SK-N-SH (cell line): Measurements from ENCODE around the gene ATF6B. TPM values are rescaled to one million over a fixed set of nuclear protein-coding genes. Genes with fewer than 3 reads are reported as not detected.

Experiments
- CTCF ChIA-PET: fragments of 300-600, 350-600 bp; formaldehyde crosslinking; extraction: SDS; loops from one replicate; lab custom pipeline; 2021; lab: Yijun Ruan, JAX
- POLR2A ChIA-PET: fragments of 350-600 bp; sonication (Branson Sonifier 250); formaldehyde crosslinking; extraction: SDS; loops from one replicate; lab custom pipeline; 2020; ENCODE audit warnings: antibody characterized with exemption, inconsistent platforms; lab: Yijun Ruan, JAX
- DNase-seq: peaks from one replicate; pipeline ENCODE4 v3.0.0; 2012
- H2AFZ ChIP-seq: fragments of 200-600 bp; sonication (generic); 2 replicates; pipeline ENCODE4 v1.8.1; 2016; ENCODE audit warnings: antibody characterized with exemption, mild to moderate bottlenecking, low read depth
- H3F3A ChIP-seq: fragments of 200-600 bp; sonication (generic); replicated peaks from 2 replicates; pipeline ENCODE3; 2016; ENCODE audit warnings: antibody characterized with exemption, mild to moderate bottlenecking; ENCODE audit not compliant: insufficient read depth
- H3K27ac ChIP-seq, 2 experiments: fragments of 200-500 bp in 1 of 2; fragments of 200-600 bp in 1 of 2; sonication (Bioruptor generic) in 1 of 2; sonication (generic), shearing (Covaris generic) in 1 of 2; 2 replicates each; pipeline versions ENCODE4 v1.5.1 to v1.6.1; 2014 to 2016; ENCODE audit warnings: low read depth in 2 of 2, inconsistent platforms in 1 of 2, low read length in 1 of 2, mild to moderate bottlenecking in 1 of 2, mixed read lengths in 1 of 2
- H3K27me3 ChIP-seq: fragments of 200-600 bp; sonication (generic), shearing (Covaris generic); 2 replicates; pipeline ENCODE4 v1.6.1; 2016; ENCODE audit warnings: mixed run types; ENCODE audit not compliant: insufficient read depth
- H3K36me3 ChIP-seq, 2 experiments: fragments of 200-500 bp in 1 of 2; fragments of 200-600 bp in 1 of 2; sonication (Bioruptor generic) in 1 of 2; sonication (generic) in 1 of 2; replicated peaks in 1 of 2; 2 replicates each; pipeline versions ENCODE3 to v1.5.1; 2014 to 2016; ENCODE audit warnings: low read length in 1 of 2, mild to moderate bottlenecking in 1 of 2; ENCODE audit not compliant: insufficient read depth in 2 of 2, control insufficient read depth in 1 of 2
- H3K4me1 ChIP-seq, 2 experiments: fragments of 200-500 bp in 1 of 2; fragments of 200-600 bp in 1 of 2; sonication (Bioruptor generic) in 1 of 2; sonication (generic), shearing (Covaris generic) in 1 of 2; 2 replicates each; pipeline versions ENCODE4 v1.5.1 to v1.6.1; 2014 to 2016; ENCODE audit warnings: low read depth in 1 of 2, low read length in 1 of 2, mixed run types in 1 of 2; ENCODE audit not compliant: insufficient read depth in 2 of 2, control insufficient read depth in 1 of 2
- H3K4me2 ChIP-seq: fragments of 200-600 bp; sonication (generic), shearing (Covaris generic); 2 replicates; pipeline ENCODE4 v1.6.1; 2017; ENCODE audit warnings: mixed run types
- H3K4me3 ChIP-seq, 2 experiments: fragments of 200-500 bp in 1 of 2; fragments of 200-600 bp in 1 of 2; sonication (Bioruptor generic) in 1 of 2; sonication (generic), shearing (Covaris generic) in 1 of 2; 2 replicates each; pipeline versions ENCODE4 v1.5.1 to v1.8.1; 2014 to 2016; ENCODE audit warnings: low read depth in 2 of 2, inconsistent platforms in 1 of 2, low read length in 1 of 2, mild to moderate bottlenecking in 1 of 2, mixed read lengths in 1 of 2, moderate library complexity in 1 of 2
- H3K79me2 ChIP-seq: fragments of 200-600 bp; sonication (generic); 2 replicates; pipeline ENCODE4 v1.8.1; 2017; ENCODE audit warnings: mild to moderate bottlenecking; ENCODE audit not compliant: insufficient read depth
- H3K9ac ChIP-seq: fragments of 200-600 bp; sonication (generic); 2 replicates; pipeline ENCODE4 v1.6.1; 2017; ENCODE audit warnings: mixed run types
- H3K9me2 ChIP-seq: fragments of 200-600 bp; sonication (generic); 2 replicates; pipeline ENCODE4 v1.6.1; 2017; ENCODE audit warnings: mixed run types
- H3K9me3 ChIP-seq: fragments of 200-600 bp; sonication (generic); 2 replicates; pipeline ENCODE4 v1.6.1; 2017; ENCODE audit warnings: mixed run types, mild to moderate bottlenecking, moderate library complexity
- H4K20me1 ChIP-seq: fragments of 200-600 bp; sonication (generic); 2 replicates; pipeline ENCODE4 v1.6.1; 2017; ENCODE audit warnings: mild to moderate bottlenecking, mixed run types; ENCODE audit not compliant: insufficient read depth
- EP300 ChIP-seq, 2 experiments: IDR thresholded peaks; 2 replicates each; pipeline versions ENCODE4 v1.4.0 to v1.6.1; 2012; ENCODE audit warnings: borderline replicate concordance in 1 of 2, low read depth in 1 of 2, low read length in 1 of 2
- EZH2phosphoT487 ChIP-seq: fragments of 200-600 bp; sonication (generic); IDR thresholded peaks from 2 replicates; pipeline ENCODE4 v1.6.1; 2017; ENCODE audit warnings: low read depth, mixed run types, mild to moderate bottlenecking, antibody characterized with exemption, moderate library complexity, borderline replicate concordance
- FOSL2 ChIP-seq: IDR thresholded peaks from 2 replicates; pipeline ENCODE4 v1.4.0; 2012; ENCODE audit warnings: low read depth, mild to moderate bottlenecking, moderate library complexity, borderline replicate concordance
- FOXJ3 ChIP-seq: sonication (generic); formaldehyde crosslinking; IDR thresholded peaks from 2 replicates; pipeline ENCODE4 v1.5.1; 2020; ENCODE audit warnings: mild to moderate bottlenecking, missing genetic modification reagents
- GATA2 ChIP-seq: sonication (generic); formaldehyde crosslinking; IDR thresholded peaks from 2 replicates; pipeline ENCODE4 v1.5.0; 2020; ENCODE audit warnings: mild to moderate bottlenecking, missing genetic modification reagents
- MAX ChIP-seq: IDR thresholded peaks from 2 replicates; pipeline ENCODE4 v1.4.0; 2012; ENCODE audit warnings: low read depth
- MXI1 ChIP-seq: IDR thresholded peaks from 2 replicates; pipeline ENCODE4 v1.6.1; 2012; ENCODE audit warnings: mild to moderate bottlenecking, low read depth, low read length, improper control_type of control experiment
- NFIC ChIP-seq: IDR thresholded peaks from 2 replicates; pipeline ENCODE4 v1.4.0; 2012; ENCODE audit warnings: borderline replicate concordance
- POLR2AphosphoS5 ChIP-seq: IDR thresholded peaks from 2 replicates; pipeline ENCODE4 v1.6.1; 2012; ENCODE audit warnings: low read depth, low read length
- RAD21 ChIP-seq: IDR thresholded peaks from 2 replicates; pipeline ENCODE4 v1.6.1; 2012; ENCODE audit warnings: mild to moderate bottlenecking, low read length
- RFX5 ChIP-seq: IDR thresholded peaks from 2 replicates; pipeline ENCODE4 v1.6.1; 2012; ENCODE audit warnings: mild to moderate bottlenecking, improper control_type of control experiment, low read length
- TAF1 ChIP-seq: IDR thresholded peaks from 2 replicates; pipeline ENCODE4 v1.6.1; 2012; ENCODE audit warnings: low read depth, mild to moderate bottlenecking, low read length, moderate library complexity, borderline replicate concordance
- TCF12 ChIP-seq: IDR thresholded peaks from 2 replicates; pipeline ENCODE4 v1.4.0; 2012
- TEAD4 ChIP-seq: IDR thresholded peaks from 2 replicates; pipeline ENCODE4 v1.4.0; 2012; ENCODE audit warnings: mild to moderate bottlenecking, borderline replicate concordance; ENCODE audit not compliant: insufficient read depth
- ZBTB33 ChIP-seq: IDR thresholded peaks from 2 replicates; pipeline ENCODE4 v1.4.0; 2012; ENCODE audit warnings: low read depth, borderline replicate concordance
- WGBS: methylation state at CpG from one replicate; pipeline ENCODE4 v1.1.6; 2017; ENCODE audit warnings: low lambda C conversion rate; 5-methylcytosine and 5-hydroxymethylcytosine counted together
- polyA plus RNA-seq, 3 experiments: library from polyadenylated mRNA; depleted of rRNA; stranded (reverse); fragments of >200 nt; gene quantifications; 2 replicates each; pipeline ENCODE4 v1.2.3, GENCODE V29; 2012

ATF6B gene
- polyA plus RNA-seq, 1 of the 3 experiments (the other 2 are of a cell fraction): 61.3 TPM

GRCh38 chr6:32164295-32164694, 36.2 kb upstream of the ATF6B start, which contains the start of gene EGFL8:
EGFL8 (plus strand) TSS chr6:32164595; CDS start chr6:32166166, 1,571 bp downstream.
- Histone ChIP-seq H3K9ac (no peak within 1 kb of the TSS), H3K4me1 (no peaks in the 10 kb centered on the region), H4K20me1 (no peaks in the 10 kb centered on the region), H3K4me3 (no peak within 1 kb of the TSS), H3K36me3 (peaks cover 10 to 19% of the 10 kb centered on the region in 2 experiments), H3K9me2 (no peaks in the 10 kb centered on the region), H3K4me2 (no peak within 1 kb of the TSS), H3K27ac (no peak within 1 kb of the TSS), H2AFZ (no peak within 1 kb of the TSS), H3K9me3 (no peaks in the 10 kb centered on the region), H3K79me2 (no peaks in the 10 kb centered on the region), H3F3A (peaks cover 2% of the 10 kb centered on the region), H3K27me3 (no peaks in the 10 kb centered on the region)
- ChIA-PET CTCF (interaction anchor here (1.0 to 2.0 kb wide), 4 partner anchors 10 to 46 kb away, joined by 3 to 7 read pairs (median 5); partner anchors contain the start of gene AGPAT1), POLR2A (no interaction called here)
- TF ChIP-seq RAD21: no peak
- no peak for TF ChIP-seq EP300 (IDR thresholded peaks at IDR 0.05; ENCODE audit: borderline replicate concordance in 1 of 2, low read depth in 1 of 2, low read length in 1 of 2)
- TF ChIP-seq NFIC: no peak
- TF ChIP-seq GATA2: no peak
- TF ChIP-seq FOXJ3: no peak
- no peak for TF ChIP-seq ZBTB33
- TF ChIP-seq MXI1: no peak
- no peak for TF ChIP-seq FOSL2
- no peak for TF ChIP-seq TEAD4
- no peak for TF ChIP-seq POLR2AphosphoS5
- TF ChIP-seq EZH2phosphoT487: no peak
- no peak for DNase-seq

- Histone ChIP-seq H4K20me1 (no peaks in the 10 kb centered on the region), H3K9me3 (no peaks in the 10 kb centered on the region), H2AFZ (no peak overlapping the region), H3K79me2 (no peaks in the 10 kb centered on the region), H3F3A (peaks cover 2% of the 10 kb centered on the region), H3K4me2 (no peak overlapping the region), H3K36me3 (peaks cover 12 to 17% of the 10 kb centered on the region in 2 experiments), H3K27me3 (no peaks in the 10 kb centered on the region), H3K27ac (no peak overlapping the region), H3K4me3 (no peak overlapping the region), H3K9me2 (no peaks in the 10 kb centered on the region), H3K9ac (no peak overlapping the region), H3K4me1 (no peaks in the 10 kb centered on the region)
- ChIA-PET POLR2A (no interaction called here), CTCF (interaction anchor here (1.2 to 2.0 kb wide), 3 partner anchors 9 to 45 kb away, joined by 3 to 7 read pairs (median 7); partner anchors contain the start of gene AGPAT1)
- DNase-seq: no peak
- no peak for TF ChIP-seq NFIC
- no peak for TF ChIP-seq EZH2phosphoT487
- no peak for TF ChIP-seq TCF12
- no peak for TF ChIP-seq RFX5
- no peak for TF ChIP-seq TAF1
- TF ChIP-seq TEAD4: no peak
- no peak for TF ChIP-seq MAX
- no peak for TF ChIP-seq ZBTB33
- 100% methylated on average over 1 of the region's 7 CpGs for WGBS
Observed at GRCh38 chr6:32163559-32164258, 35.7 kb upstream of the ATF6B start.
